K562 (cell line): ENCODE data around the gene RNF227. TPM values are rescaled to one million over a fixed set of nuclear protein-coding genes. Genes with fewer than 3 reads are reported as not detected.

Source experiments
- RREB1 ChIP-seq: fragments of 250-450 bp; sonication (Bioruptor Pico); IDR thresholded peaks from 2 replicates; pipeline ENCODE4 v1.4.0; 2020
- polyA plus RNA-seq, 8 experiments: library from polyadenylated mRNA; depleted of rRNA in 4 of 8; stranded (reverse) in 5 of 8; unstranded in 3 of 8; fragments of >200 nt; fragmentation: Nextera tagmentation in 2 of 8; fragmentation: Illumina TruSeq in 1 of 8; extraction: Ambion mirVana in 2 of 8; extraction: Trizol in 1 of 8; gene quantifications; 2 replicates each; pipeline versions ENCODE4 v1.2.1 to v1.2.3, GENCODE V29; 2011 to 2014; ENCODE audit warnings: inconsistent platforms in 1 of 8, missing spikeins in 1 of 8
- total RNA-seq, 7 experiments: library from RNA; depleted of rRNA in 6 of 7; stranded (reverse); fragments of >200 nt in 6 of 7; fragmentation: Illumina TruSeq in 2 of 7; extraction: Trizol in 2 of 7; gene quantifications; 2 replicates each; pipeline versions ENCODE4 v1.2.1 to v1.2.3, GENCODE V29; 2011 to 2021; ENCODE audit warnings: low replicate concordance in 1 of 7
- TF ChIP-seq, protein P1 (sequence below): sonication (generic); formaldehyde crosslinking; IDR thresholded peaks from 2 replicates; pipeline ENCODE4 v1.8.0; 2023; ENCODE audit warnings: missing genetic modification reagents, mild to moderate bottlenecking, borderline replicate concordance

The RNF227 gene
- total and polyA plus RNA-seq, 9 of the 15 experiments (the other 6 are each of a cell fraction or from before 2014, with no cell fraction given) = 1.1 to 6.7 (median 2.3) TPM

DNA sequence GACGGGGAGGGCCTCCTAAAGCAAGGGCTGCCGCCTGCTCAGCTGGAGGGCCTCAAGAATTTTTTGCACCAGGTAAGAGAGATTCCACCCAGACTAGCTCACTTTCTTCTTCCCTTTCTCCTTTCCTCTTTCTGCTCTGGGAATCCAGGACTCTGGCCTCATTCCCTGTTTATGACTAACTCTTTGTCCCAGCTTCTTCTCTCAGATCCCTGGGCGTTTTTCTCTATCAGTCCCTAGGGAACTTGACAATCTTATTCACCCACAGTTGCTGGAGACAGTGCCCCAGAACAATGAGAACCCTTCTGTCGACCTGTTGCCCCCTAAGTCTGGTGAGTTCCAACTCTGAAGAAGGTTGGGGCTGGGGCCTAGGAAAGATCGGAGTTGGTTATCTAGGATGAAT is 31.6 kb upstream of the RNF227 start (continued):
- TF ChIP-seq, protein P1, sequence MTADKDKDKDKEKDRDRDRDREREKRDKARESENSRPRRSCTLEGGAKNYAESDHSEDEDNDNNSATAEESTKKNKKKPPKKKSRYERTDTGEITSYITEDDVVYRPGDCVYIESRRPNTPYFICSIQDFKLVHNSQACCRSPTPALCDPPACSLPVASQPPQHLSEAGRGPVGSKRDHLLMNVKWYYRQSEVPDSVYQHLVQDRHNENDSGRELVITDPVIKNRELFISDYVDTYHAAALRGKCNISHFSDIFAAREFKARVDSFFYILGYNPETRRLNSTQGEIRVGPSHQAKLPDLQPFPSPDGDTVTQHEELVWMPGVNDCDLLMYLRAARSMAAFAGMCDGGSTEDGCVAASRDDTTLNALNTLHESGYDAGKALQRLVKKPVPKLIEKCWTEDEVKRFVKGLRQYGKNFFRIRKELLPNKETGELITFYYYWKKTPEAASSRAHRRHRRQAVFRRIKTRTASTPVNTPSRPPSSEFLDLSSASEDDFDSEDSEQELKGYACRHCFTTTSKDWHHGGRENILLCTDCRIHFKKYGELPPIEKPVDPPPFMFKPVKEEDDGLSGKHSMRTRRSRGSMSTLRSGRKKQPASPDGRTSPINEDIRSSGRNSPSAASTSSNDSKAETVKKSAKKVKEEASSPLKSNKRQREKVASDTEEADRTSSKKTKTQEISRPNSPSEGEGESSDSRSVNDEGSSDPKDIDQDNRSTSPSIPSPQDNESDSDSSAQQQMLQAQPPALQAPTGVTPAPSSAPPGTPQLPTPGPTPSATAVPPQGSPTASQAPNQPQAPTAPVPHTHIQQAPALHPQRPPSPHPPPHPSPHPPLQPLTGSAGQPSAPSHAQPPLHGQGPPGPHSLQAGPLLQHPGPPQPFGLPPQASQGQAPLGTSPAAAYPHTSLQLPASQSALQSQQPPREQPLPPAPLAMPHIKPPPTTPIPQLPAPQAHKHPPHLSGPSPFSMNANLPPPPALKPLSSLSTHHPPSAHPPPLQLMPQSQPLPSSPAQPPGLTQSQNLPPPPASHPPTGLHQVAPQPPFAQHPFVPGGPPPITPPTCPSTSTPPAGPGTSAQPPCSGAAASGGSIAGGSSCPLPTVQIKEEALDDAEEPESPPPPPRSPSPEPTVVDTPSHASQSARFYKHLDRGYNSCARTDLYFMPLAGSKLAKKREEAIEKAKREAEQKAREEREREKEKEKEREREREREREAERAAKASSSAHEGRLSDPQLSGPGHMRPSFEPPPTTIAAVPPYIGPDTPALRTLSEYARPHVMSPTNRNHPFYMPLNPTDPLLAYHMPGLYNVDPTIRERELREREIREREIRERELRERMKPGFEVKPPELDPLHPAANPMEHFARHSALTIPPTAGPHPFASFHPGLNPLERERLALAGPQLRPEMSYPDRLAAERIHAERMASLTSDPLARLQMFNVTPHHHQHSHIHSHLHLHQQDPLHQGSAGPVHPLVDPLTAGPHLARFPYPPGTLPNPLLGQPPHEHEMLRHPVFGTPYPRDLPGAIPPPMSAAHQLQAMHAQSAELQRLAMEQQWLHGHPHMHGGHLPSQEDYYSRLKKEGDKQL (CRISPR knock-in tag) = no peak
- no peak for TF ChIP-seq RREB1
